Panc1 (cell line): Measurements from ENCODE around the gene CPAMD8. TPM values are rescaled to one million over a fixed set of nuclear protein-coding genes. Genes with fewer than 3 reads are reported as not detected.

Experiments
- ATAC-seq: fragments of 200-7000 bp; cut with Tn5 transposase; 2 replicates; pipeline ENCODE4 v1.9.1; 2020; ENCODE audit warnings: mild to moderate bottlenecking, moderate library complexity
- BruUV-seq: library from RNA; stranded (reverse); fragments of 400-500 nt; replicated peaks from 2 replicates; lab custom pipeline; 2021; lab: Mats Ljungman, UMichigan
- CTCF ChIA-PET: fragments of 300-600 bp; sonication (Branson Sonifier 250); formaldehyde crosslinking; loops from one replicate; lab custom pipeline; 2022; ENCODE audit warnings: antibody characterized with exemption; lab: Charles Lee
- POLR2A ChIA-PET: fragments of 300-600 bp; sonication (Branson Sonifier 250); formaldehyde crosslinking; loops from one replicate; lab custom pipeline; 2022; ENCODE audit warnings: antibody characterized with exemption; lab: Charles Lee
- DNase-seq: peaks from one replicate; pipeline ENCODE4 v3.0.0-alpha.2; 2010; ENCODE audit warnings: low read depth, low spot score
- H3K27ac ChIP-seq: 2 replicates; pipeline ENCODE4 v1.5.1; 2011; ENCODE audit warnings: mild to moderate bottlenecking, low read length, inconsistent platforms
- H3K27me3 ChIP-seq: fragments of 200-500 bp; sonication (Bioruptor generic); 2 replicates; pipeline ENCODE4 v1.6.0; 2014; ENCODE audit warnings: low read length, inconsistent platforms; ENCODE audit not compliant: control insufficient read depth, insufficient read depth
- H3K36me3 ChIP-seq: fragments of 200-500 bp; sonication (Bioruptor generic); 2 replicates; pipeline ENCODE4 v1.5.1; 2014; ENCODE audit warnings: inconsistent platforms, mild to moderate bottlenecking, low read length, moderate library complexity; ENCODE audit not compliant: control insufficient read depth, insufficient read depth
- H3K4me1 ChIP-seq: 2 replicates; pipeline ENCODE4 v1.5.1; 2011; ENCODE audit warnings: inconsistent platforms, mild to moderate bottlenecking, low read length, moderate library complexity; ENCODE audit not compliant: control insufficient read depth, insufficient read depth
- H3K4me3 ChIP-seq, 2 experiments: 2 replicates each; pipeline ENCODE4 v1.5.1; 2011 to 2012; ENCODE audit warnings: low read depth in 2 of 2, low read length in 2 of 2, mild to moderate bottlenecking in 2 of 2, inconsistent platforms in 1 of 2, moderate library complexity in 1 of 2
- H3K9me3 ChIP-seq: fragments of 200-500 bp; sonication (Bioruptor generic); 2 replicates; pipeline ENCODE4 v1.5.1; 2014; ENCODE audit warnings: low read depth, mild to moderate bottlenecking, inconsistent platforms, low read length, moderate library complexity; ENCODE audit not compliant: control insufficient read depth, insufficient read depth
- CTCF ChIP-seq: fragments of 450-650 bp; IDR thresholded peaks from 2 replicates; pipeline ENCODE4 v1.5.1; 2017; ENCODE audit warnings: mild to moderate bottlenecking
- POLR2AphosphoS5 ChIP-seq: IDR thresholded peaks from 2 replicates; pipeline ENCODE4 v1.6.1; 2012; ENCODE audit warnings: mild to moderate bottlenecking, low read depth, low read length, moderate library complexity
- REST ChIP-seq, 2 experiments: IDR thresholded peaks; 2 replicates each; pipeline ENCODE4 v1.6.1; 2011 to 2012; ENCODE audit warnings: low read depth in 2 of 2, control low read depth in 1 of 2, low read length in 1 of 2, mild to moderate bottlenecking in 1 of 2, moderate library complexity in 1 of 2; ENCODE audit not compliant: insufficient read depth in 1 of 2
- SIN3A ChIP-seq: IDR thresholded peaks from 2 replicates; pipeline ENCODE4 v1.6.1; 2012; ENCODE audit warnings: low read depth, mild to moderate bottlenecking, low read length, moderate library complexity, borderline replicate concordance; ENCODE audit not compliant: insufficient read depth
- TCF7L2 ChIP-seq: IDR thresholded peaks from 2 replicates; pipeline ENCODE4 v1.6.1; 2011; ENCODE audit warnings: mild to moderate bottlenecking, low read depth, low read length, inconsistent platforms
- in situ Hi-C: cut with HindIII; loops from 2 replicates; pipeline ENCODE4 v1.10.0; 2016; ENCODE audit warnings: low sequenced_read_pairs, low pct_unique_long_range_greater_than_20kb
- intact Hi-C: fragments of 100-400 bp; cut with micrococcal nuclease; formaldehyde crosslinking; loops from one replicate; pipeline ENCODE4 v1.10.0; 2022; ENCODE audit not compliant: unreplicated experiment
- total RNA-seq: library from RNA; stranded (reverse); gene quantifications from one replicate; pipeline ENCODE4 v1.2.1, GENCODE V29; 2021; ENCODE audit not compliant: unreplicated experiment

Gene CPAMD8
- total RNA-seq, 1 experiment from 2014 or later, result 2.0 TPM

- TF ChIP-seq CTCF (no peak), TCF7L2 (no peak), POLR2AphosphoS5 (no peak), REST (IDR thresholded peaks at IDR 0.05; ENCODE audit: insufficient read depth in 1 of 2, low read depth in 2 of 2, low read length in 1 of 2) (no peak)
- ATAC-seq, result no peak
- no peaks in the 10 kb centered on the region for H3K27me3 ChIP-seq
- no TSS peak for BruUV-seq
- CTCF ChIA-PET, result no interaction called here
- intact Hi-C loops, result no loop called here
- POLR2A ChIA-PET, result no interaction called here
- no peak for DNase-seq
- H3K36me3 ChIP-seq, result peaks cover 2% of the 10 kb centered on the region; the same call in 1 of the 2 replicates
- no peaks in the 10 kb centered on the region for H3K9me3 ChIP-seq
- in situ Hi-C loops, result no loop called here
- no peaks in the 10 kb centered on the region for H3K4me1 ChIP-seq
- no peak overlapping the region for H3K4me3 ChIP-seq
- no peak overlapping the region for H3K27ac ChIP-seq
These were observed 164.8 kb downstream of the CPAMD8 start for GRCh38 chr19:16861834-16862233.

- Histone ChIP-seq H3K4me3 (no peak overlapping the region), H3K27me3 (no peaks in the 10 kb centered on the region), H3K4me1 (no peaks in the 10 kb centered on the region), H3K36me3 (peaks cover 2% of the 10 kb centered on the region; the same call in 1 of the 2 replicates), H3K9me3 (no peaks in the 10 kb centered on the region), H3K27ac (no peak overlapping the region)
- intact Hi-C loops, result no loop called here
- no peak for ATAC-seq
- POLR2A ChIA-PET, result no interaction called here
- BruUV-seq, result no TSS peak
- CTCF ChIA-PET, result no interaction called here
- TF ChIP-seq CTCF (no peak), REST (IDR thresholded peaks at IDR 0.05; ENCODE audit: insufficient read depth in 1 of 2, low read depth in 2 of 2, low read length in 1 of 2) (no peak), SIN3A (no peak), POLR2AphosphoS5 (no peak), TCF7L2 (no peak)
- no peak for DNase-seq
- in situ Hi-C loops, result no loop called here
These were observed 165.6 kb downstream of the CPAMD8 start for GRCh38 chr19:16861011-16861410.
